CD4-positive, alpha-beta T cell treated with Interleukin-17A for 4 hours (primary cell): ENCODE results near the gene SUGP2.
"Not testable (repeated sequence)": the region's sequence is repeated elsewhere in the genome, so short reads cannot be mapped to it uniquely, and the experiment has no call there.

ENCODE experiments used
- DNase-seq: peaks from one replicate; pipeline ENCODE4 v3.0.0-alpha.2; 2020; ENCODE audit warnings: mixed read lengths

SUGP2 gene

GRCh38 chr19:18989316-18989715 is 44.0 kb downstream of the SUGP2 start:
- no peak for DNase-seq

- no peak for DNase-seq
Observed at GRCh38 chr19:18987456-18987855, 45.9 kb downstream of the SUGP2 start.

DNA sequence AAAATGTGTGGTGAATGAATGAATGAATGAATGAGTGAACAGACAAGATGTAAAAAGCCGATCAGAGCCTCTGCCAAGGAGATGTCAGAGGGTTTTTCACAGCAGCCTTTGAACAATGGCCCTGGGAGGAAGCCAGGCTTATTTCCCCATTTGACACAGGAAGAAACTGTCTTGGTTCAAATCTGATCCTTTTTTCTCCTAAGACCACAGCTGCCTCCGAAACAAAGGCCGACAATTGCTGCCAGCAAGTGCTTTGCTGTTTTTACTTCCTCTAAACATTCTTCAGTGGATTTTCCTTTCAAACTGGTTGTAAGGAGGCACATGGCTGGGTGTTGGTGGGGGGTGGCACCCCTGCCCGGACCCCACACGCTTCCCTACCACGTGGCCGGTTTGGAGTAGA is 48.1 kb downstream of the SUGP2 start:
- no peak for DNase-seq

GRCh38 chr19:18984251-18984650 is 49.1 kb downstream of the SUGP2 start:
- DNase-seq = no peak

DNA sequence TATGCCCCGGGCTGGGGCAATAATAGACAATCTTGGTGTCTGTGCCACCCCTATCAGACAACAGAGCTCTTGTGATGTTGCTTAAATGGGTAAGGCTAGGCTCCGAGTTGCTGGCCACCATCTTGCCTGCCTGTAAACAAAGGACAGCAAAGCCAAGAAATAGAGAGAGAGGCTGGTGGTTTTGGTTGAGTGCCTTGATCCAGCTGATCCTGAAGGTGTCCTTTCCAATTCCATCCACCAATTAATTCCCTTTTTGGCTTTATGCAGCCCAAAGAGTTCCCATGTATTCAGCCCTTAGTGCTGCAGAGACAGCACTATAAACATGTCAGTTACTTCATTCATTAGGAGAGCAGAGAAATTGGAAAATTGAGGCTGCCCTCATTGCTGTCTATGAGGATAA is 50.6 kb downstream of the SUGP2 start:
- DNase-seq = no peak

DNA sequence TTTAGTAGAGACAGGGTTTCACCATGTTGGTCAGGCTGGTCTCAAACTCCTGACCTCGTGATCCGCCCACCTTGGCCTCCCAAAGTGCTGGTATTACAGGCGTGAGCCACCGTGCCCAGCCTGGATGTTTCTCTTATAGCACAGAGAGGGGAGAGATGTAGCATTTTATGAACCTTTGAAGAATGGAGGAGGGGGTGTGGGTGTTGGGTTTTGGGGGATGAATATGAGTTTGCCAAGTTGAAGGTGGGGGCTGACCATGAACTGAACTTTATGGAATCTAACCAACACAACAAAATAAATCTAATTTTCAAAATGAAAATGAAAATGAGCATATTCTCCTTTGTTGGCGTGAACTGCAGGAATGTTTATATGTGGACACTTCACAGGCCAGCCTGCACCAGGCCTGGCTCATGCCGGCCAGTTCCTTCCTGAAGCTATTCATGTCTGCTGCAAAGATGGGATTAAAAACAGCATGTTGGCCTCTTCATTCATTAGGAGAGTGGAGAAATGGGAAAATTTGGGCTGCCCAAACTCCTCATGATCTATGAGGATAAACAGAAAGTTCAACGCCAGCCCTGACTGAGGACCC is 52.8 kb downstream of the SUGP2 start:
- DNase-seq = no peak

- DNase-seq = no peak
Observed at GRCh38 chr19:18978616-18979015, 54.7 kb downstream of the SUGP2 start.

DNA sequence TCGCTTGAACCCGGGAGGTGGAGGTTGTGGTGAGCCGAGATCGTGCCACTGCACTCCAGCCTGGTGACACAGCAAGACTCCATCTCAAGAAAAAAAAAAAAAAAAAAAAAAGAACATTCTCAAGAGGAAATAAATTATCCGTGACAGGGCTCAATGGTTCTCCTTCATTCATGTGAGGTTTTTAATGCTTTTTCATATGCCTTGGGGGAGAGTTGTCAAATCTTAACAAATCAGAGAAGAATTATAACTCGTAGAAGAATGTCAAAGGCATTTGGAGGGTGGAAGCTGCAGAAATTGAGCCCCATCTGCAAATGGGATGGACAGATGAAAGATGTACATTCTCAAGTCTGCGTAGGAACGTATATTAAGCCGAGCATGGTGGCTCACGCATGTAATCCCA is 57.4 kb downstream of the SUGP2 start:
- DNase-seq = no peak

GRCh38 chr19:18975011-18975410 is 58.3 kb downstream of the SUGP2 start:
- no peak for DNase-seq

DNA sequence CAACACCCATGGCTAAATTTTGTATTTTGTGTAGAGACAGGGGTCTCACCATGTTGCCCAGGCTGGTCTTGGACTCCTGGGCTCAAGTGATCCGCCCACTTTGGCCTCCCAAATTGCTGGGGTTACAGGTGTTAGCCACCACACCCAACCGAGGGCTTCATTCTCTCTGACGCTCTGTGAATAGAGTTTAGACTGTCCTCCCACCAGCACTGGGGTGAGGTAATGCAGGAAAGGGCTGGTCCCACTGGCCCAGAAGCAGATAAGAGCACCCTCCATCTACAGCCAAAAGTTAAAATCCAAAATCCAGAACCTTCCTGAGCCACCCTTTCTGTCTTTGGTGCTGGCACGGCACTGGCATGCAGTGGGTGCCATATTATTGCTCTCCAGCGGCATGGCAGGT is 60.5 kb downstream of the SUGP2 start:
- no peak for DNase-seq

- no peak for DNase-seq
Observed at GRCh38 chr19:18972301-18972811, 61.0 kb downstream of the SUGP2 start.

GRCh38 chr19:18969931-18970659 is 63.2 kb downstream of the SUGP2 start:
- no peak for DNase-seq

GRCh38 chr19:18967358-18968146 is 65.8 kb downstream of the SUGP2 start:
- no peak for DNase-seq

DNA sequence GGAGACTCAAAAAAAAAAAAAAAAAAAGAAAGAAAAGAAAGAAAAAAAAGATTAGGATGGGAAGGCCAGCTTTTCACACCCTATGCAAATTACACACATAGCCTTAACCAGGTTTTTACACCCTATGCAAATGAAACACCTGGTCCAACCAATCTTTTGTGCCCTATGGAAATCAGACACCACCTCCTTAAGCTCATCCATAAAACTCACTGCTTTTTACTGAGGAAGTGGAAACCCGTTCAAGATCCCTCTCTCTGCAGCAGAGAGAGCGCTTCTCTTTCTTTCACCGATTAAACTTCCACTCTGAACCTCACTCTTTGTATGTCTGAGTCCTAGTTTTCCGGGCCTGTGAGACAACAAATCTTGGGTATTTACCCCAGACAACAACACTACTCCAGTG is 67.0 kb downstream of the SUGP2 start:
- DNase-seq = no peak

GRCh38 chr19:18964121-18964520 is 69.2 kb downstream of the SUGP2 start:
- no peak for DNase-seq

DNA sequence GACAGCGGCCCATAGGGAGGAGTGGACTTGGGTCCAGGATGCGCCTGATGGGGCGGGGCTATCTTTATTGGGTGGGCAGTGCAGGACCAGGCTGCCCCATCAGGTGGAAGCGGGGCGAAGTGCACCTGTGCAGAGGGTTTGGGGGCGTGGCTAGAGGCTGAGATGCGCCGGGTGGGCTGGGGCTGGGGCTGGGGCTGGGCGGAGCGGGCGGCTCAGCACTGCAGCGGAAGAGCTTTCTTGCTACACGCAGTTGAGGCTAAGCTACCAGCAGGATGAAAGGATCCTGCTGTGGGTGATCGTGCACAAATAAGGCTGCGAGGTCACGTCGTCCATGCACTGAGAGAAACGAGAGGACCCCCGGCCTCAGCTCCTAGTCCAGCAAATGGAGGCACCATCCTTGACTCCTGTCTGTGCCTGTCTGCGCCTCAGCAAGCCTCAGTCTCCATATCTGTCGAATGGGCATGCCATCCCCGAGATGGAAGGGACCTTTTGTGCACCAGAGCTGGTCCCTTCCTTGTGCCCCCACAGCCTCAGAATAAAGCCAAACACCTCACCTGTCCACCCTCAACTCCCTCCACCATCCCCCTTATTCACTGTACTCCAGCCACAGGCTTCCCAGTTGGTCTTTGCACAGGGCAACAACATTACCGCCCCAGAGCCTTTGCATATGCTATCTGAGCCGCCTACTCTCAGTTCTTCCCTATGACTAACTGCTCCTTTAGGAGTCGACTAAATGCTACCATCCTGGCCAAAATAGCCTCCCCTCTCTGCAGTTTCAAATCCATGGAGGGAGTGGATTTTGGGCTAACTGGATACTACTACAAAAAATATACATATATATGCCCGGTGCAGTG is 71.3 kb downstream of the SUGP2 start:
- peak; percentile 42 for DNase-seq

- DNase-seq = no peak
Observed at GRCh38 chr19:18960370-18960769, 72.9 kb downstream of the SUGP2 start.

- no peak for DNase-seq
Observed at GRCh38 chr19:18955042-18955441, 78.3 kb downstream of the SUGP2 start.

GRCh38 chr19:18954094-18954493 is 79.2 kb downstream of the SUGP2 start:
- no peak for DNase-seq

DNA sequence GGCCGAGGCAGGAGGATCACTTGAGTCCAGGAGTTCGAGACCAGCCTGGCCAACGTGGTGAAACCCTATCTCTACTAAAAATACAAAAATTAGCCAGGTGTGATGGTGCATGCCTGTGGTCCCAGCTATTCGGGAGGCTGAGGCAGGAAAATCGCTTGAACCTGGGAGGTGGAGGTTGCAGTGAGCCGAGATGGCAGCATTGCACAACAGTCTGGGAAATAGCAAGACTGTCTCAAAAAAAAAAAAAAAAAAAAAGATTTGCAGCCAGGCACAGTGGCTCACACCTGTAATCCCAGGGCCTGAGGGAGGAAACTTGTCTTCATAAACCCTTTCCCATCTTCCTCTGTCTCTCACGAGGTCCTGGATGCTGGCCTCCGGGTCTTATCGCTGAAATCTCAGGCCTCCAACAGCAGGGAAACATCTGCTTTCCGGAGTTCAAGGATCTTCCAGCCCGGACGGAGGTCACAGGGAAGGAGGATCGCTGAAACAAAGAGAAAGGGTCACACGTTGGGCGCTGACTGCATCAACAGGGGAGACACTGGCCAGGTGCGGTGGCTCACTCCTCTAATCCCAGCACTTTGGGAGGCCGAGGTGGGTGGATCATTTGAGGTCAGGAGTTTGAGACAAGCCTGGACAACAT is 80.8 kb downstream of the SUGP2 start:
- not testable (repeated sequence) for DNase-seq

GRCh38 chr19:18951721-18952281 is 81.5 kb downstream of the SUGP2 start:
- DNase-seq = no peak

- DNase-seq = no peak
Observed at GRCh38 chr19:18949858-18950257, 83.5 kb downstream of the SUGP2 start.
